BE2C (cell line): Measurements from ENCODE around the gene SLC7A8.

ENCODE experiments used
- DNase-seq: peaks from one replicate; pipeline ENCODE4 v3.0.0-alpha.2; 2020
- H3K27me3 ChIP-seq: fragments of 250-450 bp; sonication (Bioruptor Pico); 2 replicates; pipeline ENCODE4 v1.5.1; 2020; ENCODE audit warnings: mild to moderate bottlenecking
- H3K36me3 ChIP-seq: fragments of 250-450 bp; sonication (Bioruptor Pico); 2 replicates; pipeline ENCODE4 v1.5.1; 2020; ENCODE audit warnings: mild to moderate bottlenecking
- H3K4me1 ChIP-seq: fragments of 250-450 bp; sonication (Bioruptor Pico); 2 replicates; pipeline ENCODE4 v1.5.1; 2020
- H3K4me3 ChIP-seq: 2 replicates; pipeline ENCODE4 v1.5.1; 2011; ENCODE audit warnings: low read depth, low read length
- H3K9me3 ChIP-seq: fragments of 250-450 bp; sonication (Bioruptor Pico); 2 replicates; pipeline ENCODE4 v1.5.1; 2020
- CTCF ChIP-seq: IDR thresholded peaks from 2 replicates; pipeline ENCODE4 v1.5.1; 2012; ENCODE audit warnings: mild to moderate bottlenecking, low read depth, low read length

The SLC7A8 gene

GRCh38 chr14:23182372-23183157 lies 895 bp downstream of the SLC7A8 start:
- no peak for TF ChIP-seq CTCF
- H3K4me3 ChIP-seq: no peak overlapping the region
- no peak for DNase-seq
- no peaks in the 10 kb centered on the region for H3K9me3 ChIP-seq
- peaks cover 66% of the 10 kb centered on the region for H3K27me3 ChIP-seq
- H3K36me3 ChIP-seq: no peaks in the 10 kb centered on the region
- H3K4me1 ChIP-seq: no peaks in the 10 kb centered on the region

DNA sequence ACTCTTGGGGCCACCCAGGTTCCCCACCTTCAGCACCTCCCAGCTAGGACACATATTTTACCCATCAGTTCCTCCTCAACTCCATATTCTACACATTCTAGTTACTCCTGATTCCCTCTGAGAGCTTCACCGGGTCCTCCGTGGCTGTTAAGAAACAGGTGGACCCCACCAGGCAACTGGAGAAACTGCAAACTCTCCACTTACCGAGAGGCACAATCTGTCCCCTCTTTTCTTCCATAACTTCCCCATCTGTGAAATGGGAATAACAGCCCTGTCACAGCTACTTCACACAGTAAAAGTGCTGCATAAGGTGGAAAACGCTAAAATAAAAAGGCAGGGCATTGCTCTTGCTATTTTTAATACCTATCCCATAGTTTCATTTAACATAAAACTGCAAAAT lies 1.5 kb downstream of the SLC7A8 start:
- H3K4me3 ChIP-seq: no peak overlapping the region
- no peaks in the 10 kb centered on the region for H3K9me3 ChIP-seq
- no peaks in the 10 kb centered on the region for H3K4me1 ChIP-seq
- no peak for DNase-seq
- H3K27me3 ChIP-seq: peaks cover 68% of the 10 kb centered on the region
- no peaks in the 10 kb centered on the region for H3K36me3 ChIP-seq
- no peak for TF ChIP-seq CTCF

- no peaks in the 10 kb centered on the region for H3K36me3 ChIP-seq
- no peaks in the 10 kb centered on the region for H3K9me3 ChIP-seq
- peaks cover 68% of the 10 kb centered on the region for H3K27me3 ChIP-seq
- H3K4me1 ChIP-seq: no peaks in the 10 kb centered on the region
- no peak for DNase-seq
- no peak overlapping the region for H3K4me3 ChIP-seq
- no peak for TF ChIP-seq CTCF
Observed at GRCh38 chr14:23181453-23181852, 2.0 kb downstream of the SLC7A8 start.

DNA sequence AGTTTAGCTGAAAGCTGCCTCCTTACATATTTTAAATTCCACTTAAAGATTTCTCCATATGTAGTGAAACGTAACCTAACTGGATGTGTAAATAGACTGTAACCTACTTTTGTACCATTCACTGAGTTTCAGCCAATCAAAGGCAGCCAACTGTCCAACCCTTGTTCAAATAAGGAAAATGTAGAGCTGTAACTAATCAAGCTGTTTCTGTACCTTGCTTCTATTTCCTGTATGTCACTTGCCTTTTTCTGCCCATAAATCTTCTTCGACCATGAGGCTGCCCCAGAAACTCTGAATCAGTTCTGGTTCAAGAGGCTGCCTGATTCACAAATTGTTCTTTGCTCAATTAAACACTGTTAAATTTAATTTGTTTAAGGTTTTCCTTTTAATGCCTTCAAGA lies 6.3 kb downstream of the SLC7A8 start:
- no peaks in the 10 kb centered on the region for H3K36me3 ChIP-seq
- no peak for DNase-seq
- peaks cover 35% of the 10 kb centered on the region for H3K27me3 ChIP-seq
- TF ChIP-seq CTCF: no peak
- H3K4me3 ChIP-seq: no peak overlapping the region
- peaks cover 4% of the 10 kb centered on the region; the same call in 1 of the 2 replicates for H3K4me1 ChIP-seq
- no peaks in the 10 kb centered on the region for H3K9me3 ChIP-seq

- H3K27me3 ChIP-seq: peaks cover 24% of the 10 kb centered on the region
- H3K9me3 ChIP-seq: no peaks in the 10 kb centered on the region
- H3K4me1 ChIP-seq: peaks cover 4% of the 10 kb centered on the region; the same call in 1 of the 2 replicates
- TF ChIP-seq CTCF: no peak
- DNase-seq: no peak
- no peaks in the 10 kb centered on the region for H3K36me3 ChIP-seq
- no peak overlapping the region for H3K4me3 ChIP-seq
Observed at GRCh38 chr14:23175823-23176222, 7.6 kb downstream of the SLC7A8 start.
